H1 (cell line): Measurements from ENCODE around the gene DYNC2H1. TPM values are rescaled to one million over a fixed set of nuclear protein-coding genes. Genes with fewer than 3 reads are reported as not detected.

Source experiments
- HDAC2 ChIP-seq, 2 experiments: fragments of 300-600 bp in 1 of 2; sonication (generic) in 1 of 2; IDR thresholded peaks; 2 replicates each; pipeline ENCODE4 v1.6.1; 2011 to 2012; ENCODE audit warnings: low read depth in 2 of 2, low read length in 2 of 2, mild to moderate bottlenecking in 2 of 2, moderate library complexity in 2 of 2, borderline replicate concordance in 1 of 2, inconsistent platforms in 1 of 2
- KDM5A ChIP-seq: fragments of 200-600 bp; IDR thresholded peaks from 2 replicates; pipeline ENCODE4 v1.7.1; 2012; ENCODE audit warnings: mild to moderate bottlenecking, low read length, inconsistent platforms, mixed read lengths
- RBBP5 ChIP-seq: IDR thresholded peaks from 2 replicates; pipeline ENCODE4 v1.7.1; 2012; ENCODE audit warnings: low read depth, mild to moderate bottlenecking, inconsistent platforms, low read length, moderate library complexity, borderline replicate concordance
- SIN3A ChIP-seq, 2 experiments: IDR thresholded peaks in 1 of 2; conservative IDR thresholded peaks in 1 of 2; 2 replicates each; pipeline ENCODE4 v1.6.1; 2011 to 2012; ENCODE audit warnings: low read length in 2 of 2, improper control_type of control experiment in 1 of 2, low read depth in 1 of 2, mild to moderate bottlenecking in 1 of 2
- polyA plus RNA-seq, 7 experiments: library from polyadenylated mRNA; depleted of rRNA in 3 of 7; stranded (reverse) in 5 of 7; unstranded in 2 of 7; fragments of >200 nt in 5 of 7; fragments of 200-250 nt in 2 of 7; gene quantifications; 1 replicate in 5 of 7; 2 replicates in 1 of 7; 4 replicates in 1 of 7; pipeline versions ENCODE4 v1.2.1 to v1.2.3, GENCODE V29; 2011 to 2013; ENCODE audit warnings: missing spikeins in 2 of 7, mixed read lengths in 2 of 7
- small RNA-seq: library from polyadenylated mRNA; stranded (forward); fragments of <200 nt; extraction: miRNeasy Mini kit (QIAGEN cat#:217004); gene quantifications from one replicate; pipeline ENCODE3, GENCODE V24; 2013; ENCODE audit not compliant: insufficient read depth
- total RNA-seq: library from RNA; stranded (reverse); fragmentation: NEBNext Ultra II Directional; extraction: Animal tissue kit (Norgen Biotek cat#: 25700); gene quantifications from 2 replicates; pipeline ENCODE4 v1.2.1, GENCODE V29; 2021

Gene DYNC2H1
- total and polyA plus RNA-seq, 2 of the 8 experiments (the other 6 are each of a cell fraction or from before 2014, with no cell fraction given), result 6.2 to 12.0 TPM

DNA sequence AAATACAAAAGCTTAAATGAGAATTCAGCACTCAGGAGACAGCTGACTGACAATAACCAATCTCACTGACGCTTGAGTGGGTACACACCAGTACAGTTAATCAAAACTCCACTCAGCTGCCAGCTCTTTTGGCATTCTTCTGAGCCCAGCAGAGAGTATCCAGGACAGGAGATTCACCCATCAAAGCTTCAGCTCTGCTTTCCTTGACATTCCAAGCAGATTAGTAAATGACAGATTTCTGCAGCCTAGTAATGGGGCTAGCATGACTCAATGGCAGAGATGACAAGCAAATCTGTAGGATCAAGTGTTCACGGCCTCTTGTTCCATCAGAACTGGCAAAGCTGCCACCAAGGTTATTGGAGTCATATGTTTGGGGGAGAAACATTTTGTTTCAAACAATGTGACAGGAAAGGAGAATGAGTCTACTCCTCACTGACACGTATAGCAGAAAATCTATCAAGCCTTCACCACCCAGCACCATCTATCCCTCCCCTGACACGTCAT lies 420.0 kb downstream of the DYNC2H1 start (continued):
- TF ChIP-seq SIN3A (conservative IDR thresholded peaks at IDR 0.05 in 1 of 2, IDR thresholded peaks at IDR 0.05 in 1 of 2; ENCODE audit: low read depth in 1 of 2, low read length in 2 of 2) (no peak), HDAC2 (IDR thresholded peaks at IDR 0.05; ENCODE audit: borderline replicate concordance in 1 of 2, low read depth in 2 of 2, low read length in 2 of 2) (no peak), KDM5A (no peak), RBBP5 (no peak)
- TF ChIP-seq, all 59 proteins: peak for 0

Small RNA genes lying within 50 kb of the gene (small RNA-seq; reads per million reads assigned to genes)
- not detected for gene AP003461.1

Other genes starting within 250 kb of the DYNC2H1 start
- not detected in 2 replicates for gene MMP12, start 234.4 kb upstream of the DYNC2H1 start, total RNA-seq
- gene MMP12, start 234.4 kb upstream of the DYNC2H1 start, polyA plus RNA-seq (2011; rRNA removed), result not detected in 2 replicates
- gene MMP13, start 153.7 kb upstream of the DYNC2H1 start, total RNA-seq, result not detected in 2 replicates
- not detected in 2 replicates for gene MMP13, start 153.7 kb upstream of the DYNC2H1 start, polyA plus RNA-seq (2011; rRNA removed)
- 95.4 and 95.8 TPM in 2 replicates for gene DCUN1D5, start 17.3 kb upstream of the DYNC2H1 start, total RNA-seq
- 60.3 and 76.1 TPM in 2 replicates for gene DCUN1D5, start 17.3 kb upstream of the DYNC2H1 start, polyA plus RNA-seq (2011; rRNA removed)